Uterus (tissue), 4 donors: Measurements from ENCODE around the gene MYOCD. TPM values are rescaled to one million over a fixed set of nuclear protein-coding genes. Genes with fewer than 3 reads are reported as not detected.

Experiments used
- DNase-seq, 2 donors: peaks; one replicate each; pipeline ENCODE4 v3.0.0-alpha.2; 2019 to 2020
- H3K27ac ChIP-seq, 2 donors: fragments of 200-600 bp; sonication (generic); 1 replicate in 1 of 2; 2 replicates in 1 of 2; pipeline ENCODE4 v1.5.1; 2016 to 2018
- H3K27me3 ChIP-seq, 2 donors: fragments of 200-600 bp; sonication (generic); one replicate each; pipeline ENCODE4 v1.5.1; 2018 to 2019; ENCODE audit warnings: control low read depth in 1 of 2
- H3K36me3 ChIP-seq, 2 donors: fragments of 200-600 bp; sonication (generic); one replicate each; pipeline ENCODE4 v1.5.1; 2019; ENCODE audit warnings: control low read depth in 1 of 2
- H3K4me1 ChIP-seq, 2 donors: fragments of 200-600 bp; sonication (generic); one replicate each; pipeline ENCODE4 v1.5.1; 2018 to 2019; ENCODE audit warnings: control low read depth in 1 of 2
- H3K4me3 ChIP-seq, 2 donors: fragments of 200-600 bp; sonication (generic); 1 replicate in 1 of 2; 2 replicates in 1 of 2; pipeline ENCODE4 v1.5.1; 2018 to 2019; ENCODE audit warnings: mild to moderate bottlenecking in 1 of 2
- H3K9me3 ChIP-seq, 2 donors: fragments of 200-600 bp; sonication (generic); one replicate each; pipeline ENCODE4 v1.5.1; 2019; ENCODE audit warnings: control low read depth in 1 of 2
- POLR2A ChIP-seq, 2 donors: fragments of 450-650 bp; IDR thresholded peaks; one replicate each; pipeline ENCODE4 v1.6.1; 2016; ENCODE audit warnings: antibody characterized with exemption in 2 of 2, mild to moderate bottlenecking in 1 of 2, moderate library complexity in 1 of 2
- intact Hi-C: fragments of 100-400 bp; cut with DNase I; formaldehyde crosslinking; loops from one replicate; pipeline ENCODE4 v1.15.1; 2023; ENCODE audit warnings: low total_unique reads
- total RNA-seq, 4 donors: library from RNA; depleted of rRNA in 3 of 4; stranded (reverse); fragments of >200 nt in 3 of 4; gene quantifications; one replicate each; pipeline versions ENCODE4 v1.1.0 to v1.2.4, GENCODE V29; 2014 to 2023
- TF ChIP-seq, protein P1 (sequence below), 4 experiments: fragments of 200-600 bp in 2 of 4; fragments of 450-650 bp in 2 of 4; sonication (generic) in 2 of 4; IDR thresholded peaks; one replicate each; pipeline ENCODE4 v1.5.1; 2016 to 2019; ENCODE audit warnings: antibody characterized with exemption in 4 of 4, mild to moderate bottlenecking in 2 of 4, moderate library complexity in 1 of 4
- donor health status: DM: yes; HTN: yes; CAD: no.

Gene MYOCD
- total RNA-seq, 4 donors from 2014 or later, result 3.3 to 54.6 (median 14.6) TPM

DNA sequence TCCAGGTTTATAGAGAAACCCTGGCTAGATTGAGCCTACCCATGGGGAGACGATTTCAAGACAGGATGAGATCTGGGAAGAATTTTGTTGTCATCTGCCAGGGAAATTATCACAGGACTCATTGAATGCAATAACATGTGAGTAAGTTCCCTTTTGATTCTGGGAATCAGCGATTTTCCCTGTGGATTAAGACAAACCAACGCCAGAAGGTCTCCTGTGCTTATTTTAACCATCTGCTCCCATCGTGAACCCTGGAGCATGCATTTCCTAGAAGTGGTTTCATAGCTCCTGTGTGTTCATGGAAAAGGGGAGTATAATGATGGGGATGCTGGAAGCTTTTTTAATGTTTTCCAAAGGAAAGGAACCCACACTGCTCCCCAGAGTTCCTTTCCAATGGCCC lies 102.6 kb downstream of the MYOCD start:
- no peak for DNase-seq
- intact Hi-C loops, result no loop called here

DNA sequence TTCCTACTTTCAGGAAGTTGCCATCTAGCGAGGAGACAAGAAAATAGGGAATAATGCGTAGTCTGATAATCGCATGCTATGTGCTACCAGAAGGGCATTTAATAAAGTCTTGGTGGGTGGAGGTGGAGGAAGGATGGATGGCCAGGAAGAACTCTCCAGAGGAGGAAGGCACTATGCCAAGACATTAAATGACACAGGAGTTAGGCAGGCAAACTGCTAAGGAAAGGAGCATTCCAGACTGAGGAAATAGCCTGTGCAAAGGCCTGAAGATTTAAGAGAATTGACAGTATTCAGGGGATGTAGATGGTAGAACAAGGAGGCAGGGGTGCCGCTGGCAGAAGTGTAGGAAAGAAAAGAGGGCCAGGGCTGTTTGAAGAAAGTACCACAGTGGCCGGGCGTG lies 104.3 kb downstream of the MYOCD start:
- intact Hi-C loops, result no loop called here
- Histone ChIP-seq H3K4me1 (peaks cover 0 to 3% of the 10 kb centered on the region in 2 donors), H3K4me3 (no peak overlapping the region), H3K27me3 (no peaks in the 10 kb centered on the region), H3K36me3 (no peaks in the 10 kb centered on the region), H3K27ac (no peak overlapping the region), H3K9me3 (no peaks in the 10 kb centered on the region)
- no peak for DNase-seq
- TF ChIP-seq, protein P1, sequence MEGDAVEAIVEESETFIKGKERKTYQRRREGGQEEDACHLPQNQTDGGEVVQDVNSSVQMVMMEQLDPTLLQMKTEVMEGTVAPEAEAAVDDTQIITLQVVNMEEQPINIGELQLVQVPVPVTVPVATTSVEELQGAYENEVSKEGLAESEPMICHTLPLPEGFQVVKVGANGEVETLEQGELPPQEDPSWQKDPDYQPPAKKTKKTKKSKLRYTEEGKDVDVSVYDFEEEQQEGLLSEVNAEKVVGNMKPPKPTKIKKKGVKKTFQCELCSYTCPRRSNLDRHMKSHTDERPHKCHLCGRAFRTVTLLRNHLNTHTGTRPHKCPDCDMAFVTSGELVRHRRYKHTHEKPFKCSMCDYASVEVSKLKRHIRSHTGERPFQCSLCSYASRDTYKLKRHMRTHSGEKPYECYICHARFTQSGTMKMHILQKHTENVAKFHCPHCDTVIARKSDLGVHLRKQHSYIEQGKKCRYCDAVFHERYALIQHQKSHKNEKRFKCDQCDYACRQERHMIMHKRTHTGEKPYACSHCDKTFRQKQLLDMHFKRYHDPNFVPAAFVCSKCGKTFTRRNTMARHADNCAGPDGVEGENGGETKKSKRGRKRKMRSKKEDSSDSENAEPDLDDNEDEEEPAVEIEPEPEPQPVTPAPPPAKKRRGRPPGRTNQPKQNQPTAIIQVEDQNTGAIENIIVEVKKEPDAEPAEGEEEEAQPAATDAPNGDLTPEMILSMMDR (IDR thresholded peaks at IDR 0.05), result no peak
- no peak for TF ChIP-seq POLR2A (IDR thresholded peaks at IDR 0.05)

More for the DNA sequence above, 102.6 kb downstream of the MYOCD start:
- TF ChIP-seq, protein P1 (IDR thresholded peaks at IDR 0.05), result no peak
- no peak for TF ChIP-seq POLR2A (IDR thresholded peaks at IDR 0.05)
- Histone ChIP-seq H3K9me3 (no peaks in the 10 kb centered on the region), H3K4me1 (peaks cover 0 to 3% of the 10 kb centered on the region in 2 donors), H3K27me3 (no peaks in the 10 kb centered on the region), H3K4me3 (no peak overlapping the region), H3K36me3 (no peaks in the 10 kb centered on the region), H3K27ac (no peak overlapping the region)

DNA sequence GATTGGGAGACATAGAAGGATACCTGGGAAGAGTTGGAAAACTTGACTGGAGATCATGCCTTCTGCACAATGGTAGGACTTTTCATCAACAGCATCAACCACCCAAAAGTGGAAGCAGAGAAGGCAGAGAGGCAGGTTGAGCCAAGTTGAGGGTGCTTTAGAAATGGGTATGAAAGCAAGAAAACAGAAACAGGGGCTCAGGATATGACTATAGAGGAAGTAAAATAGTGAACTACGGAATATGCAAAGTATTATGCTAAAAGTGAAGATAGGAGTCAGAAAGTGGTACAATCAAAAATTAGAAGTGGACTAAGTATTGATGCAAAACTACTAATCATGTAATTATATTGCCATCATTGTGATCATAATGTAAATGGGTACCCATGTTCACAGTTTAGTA lies 107.5 kb downstream of the MYOCD start:
- no peak for DNase-seq
- no peaks in the 10 kb centered on the region for H3K9me3 ChIP-seq
- TF ChIP-seq, protein P1 (IDR thresholded peaks at IDR 0.05), result no peak
- no peak for TF ChIP-seq POLR2A (IDR thresholded peaks at IDR 0.05)
- H3K4me3 ChIP-seq, result no peak overlapping the region
- H3K27ac ChIP-seq, result no peak overlapping the region
- intact Hi-C loops, result no loop called here
- no peaks in the 10 kb centered on the region for H3K36me3 ChIP-seq
- no peaks in the 10 kb centered on the region for H3K4me1 ChIP-seq
- H3K27me3 ChIP-seq, result no peaks in the 10 kb centered on the region

DNA sequence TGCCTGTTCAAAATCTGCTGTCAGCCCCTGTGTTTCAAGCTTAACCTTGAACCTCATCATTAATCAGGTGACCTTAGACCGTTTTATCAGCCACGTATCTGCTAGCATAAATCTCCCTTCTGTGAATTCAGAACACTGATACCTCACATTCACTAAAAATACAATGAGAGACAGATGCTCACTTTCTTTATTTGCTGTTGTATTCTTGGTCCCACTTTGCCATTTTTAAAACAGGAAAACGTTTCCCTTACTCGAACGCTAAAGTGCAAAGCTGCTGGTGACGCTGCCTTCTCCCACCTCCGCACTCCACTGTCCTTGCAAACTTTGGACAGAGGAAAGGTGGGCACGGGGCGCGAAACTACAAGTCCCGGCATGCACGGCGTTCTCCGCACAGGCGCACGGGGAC lies 123.4 kb downstream of the MYOCD start:
- no peaks in the 10 kb centered on the region for H3K36me3 ChIP-seq
- H3K27me3 ChIP-seq, result peaks cover 0 to 5% of the 10 kb centered on the region in 2 donors
- TF ChIP-seq POLR2A (IDR thresholded peaks at IDR 0.05), result no peak
- TF ChIP-seq, protein P1 (IDR thresholded peaks at IDR 0.05), result no peak
- H3K27ac ChIP-seq, result peak overlapping the region; percentile 55 to 67
- no peaks in the 10 kb centered on the region for H3K4me1 ChIP-seq
- H3K4me3 ChIP-seq, result peak overlapping the region; percentile 52 to 59
- no peak for DNase-seq
- intact Hi-C loops, result no loop called here
- no peaks in the 10 kb centered on the region for H3K9me3 ChIP-seq

DNA sequence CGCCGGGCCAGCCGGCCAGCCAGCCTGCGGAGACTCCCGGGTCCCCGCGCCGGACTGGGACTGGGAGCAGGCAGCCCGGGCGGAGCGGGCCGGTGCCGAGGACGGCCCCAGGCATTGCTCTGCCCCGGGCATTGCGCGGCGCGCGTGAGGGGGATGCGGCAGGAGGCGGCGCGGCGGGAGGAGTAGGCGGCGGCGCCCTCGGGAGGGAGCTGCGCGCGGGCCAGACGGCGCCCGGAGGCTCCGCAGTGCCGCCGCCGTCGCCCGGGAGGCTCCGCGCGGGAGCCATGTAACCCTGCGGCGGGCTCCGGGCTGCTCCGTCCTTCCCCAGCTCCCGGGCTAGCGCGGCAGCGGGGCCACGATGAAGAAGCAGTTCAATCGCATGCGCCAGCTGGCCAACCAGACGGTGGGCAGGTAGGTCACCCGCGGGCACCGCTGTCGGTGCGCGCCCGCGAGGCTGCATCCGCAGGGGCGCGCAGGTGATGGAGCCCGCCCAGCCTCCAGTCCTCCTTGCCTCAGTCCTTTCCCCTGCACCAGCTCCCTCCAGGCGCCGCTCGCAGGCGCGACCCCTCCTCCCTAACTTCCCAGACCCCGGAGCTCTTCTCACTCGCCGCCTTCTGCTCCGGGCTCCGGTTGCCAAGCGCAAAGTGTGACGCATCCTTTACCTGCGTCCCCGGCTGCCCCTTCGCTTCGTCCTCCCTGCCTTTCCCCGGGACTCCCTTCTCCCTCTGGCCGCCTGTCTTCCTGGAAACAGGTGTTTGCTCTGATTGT lies 124.0 kb downstream of the MYOCD start, which contains the start of gene ARHGAP44:
Gene ARHGAP44, plus strand, starts transcription at position 18 of the 768 bp plus-strand sequence. Its CDS starts 341 bp downstream, at position 359.
- Histone ChIP-seq H3K27ac (peak within 1 kb of the TSS; percentile 55 to 67), H3K36me3 (no peaks in the 10 kb centered on the region), H3K27me3 (peaks cover 0 to 5% of the 10 kb centered on the region in 2 donors), H3K4me3 (peak within 1 kb of the TSS; percentile 52 to 59), H3K4me1 (no peaks in the 10 kb centered on the region), H3K9me3 (no peaks in the 10 kb centered on the region)
- TF ChIP-seq POLR2A (IDR thresholded peaks at IDR 0.05), result peak in 1 of 2 donors; percentile 63
- TF ChIP-seq, protein P1 (IDR thresholded peaks at IDR 0.05), result peak in 1 of 4 experiments; percentile 14
- intact Hi-C loops, result no loop called here
- peak; percentile 54 to 75 for DNase-seq
